DND-41 (cell line): ENCODE measurements around the gene THRB.

ENCODE experiments used
- ATAC-seq: fragments of 200-7000 bp; cut with Tn5 transposase; 3 replicates; pipeline ENCODE4 v1.9.1; 2021; ENCODE audit warnings: low read depth; ENCODE audit not compliant: insufficient read depth
- DNase-seq: peaks from one replicate; pipeline ENCODE4 v3.0.0-alpha.2; 2020
- H2AFZ ChIP-seq: 2 replicates; pipeline ENCODE4 v1.6.0; 2012; ENCODE audit warnings: low read depth, low read length
- H3K27ac ChIP-seq: 2 replicates; pipeline ENCODE4 v1.5.1; 2012; ENCODE audit warnings: low read length, inconsistent platforms
- H3K27me3 ChIP-seq: fragments of 200-600 bp; sonication (generic); 2 replicates; pipeline ENCODE4 v1.6.0; 2012; ENCODE audit warnings: low read length, mild to moderate bottlenecking, inconsistent platforms; ENCODE audit not compliant: insufficient read depth, poor library complexity
- H3K36me3 ChIP-seq: 2 replicates; pipeline ENCODE4 v1.5.1; 2012; ENCODE audit warnings: low read length, inconsistent platforms; ENCODE audit not compliant: insufficient read depth
- H3K4me1 ChIP-seq: 2 replicates; pipeline ENCODE4 v1.5.1; 2012; ENCODE audit warnings: mild to moderate bottlenecking, low read length; ENCODE audit not compliant: insufficient read depth
- H3K4me2 ChIP-seq: 2 replicates; pipeline ENCODE4 v1.6.0; 2012; ENCODE audit warnings: mild to moderate bottlenecking, moderate library complexity, low read length, inconsistent platforms; ENCODE audit not compliant: insufficient read depth
- H3K4me3 ChIP-seq, 2 experiments: fragments of 200-600 bp in 1 of 2; shearing (Covaris generic) in 1 of 2; 2 replicates each; pipeline ENCODE4 v1.5.1; 2012 to 2016; ENCODE audit warnings: inconsistent platforms in 2 of 2, low read length in 2 of 2, mild to moderate bottlenecking in 2 of 2, low read depth in 1 of 2, moderate library complexity in 1 of 2
- H3K79me2 ChIP-seq: 2 replicates; pipeline ENCODE4 v1.6.0; 2012; ENCODE audit warnings: low read length, inconsistent platforms; ENCODE audit not compliant: insufficient read depth
- H3K9ac ChIP-seq: 2 replicates; pipeline ENCODE4 v1.6.0; 2012; ENCODE audit warnings: low read depth, mild to moderate bottlenecking, inconsistent platforms, low read length, moderate library complexity
- H3K9me3 ChIP-seq: 2 replicates; pipeline ENCODE4 v1.5.1; 2012; ENCODE audit warnings: low read length, moderate library complexity, mild to moderate bottlenecking, inconsistent platforms; ENCODE audit not compliant: insufficient read depth, severe bottlenecking
- H4K20me1 ChIP-seq: 2 replicates; pipeline ENCODE4 v1.6.0; 2012; ENCODE audit warnings: low read length; ENCODE audit not compliant: insufficient read depth
- EZH2 ChIP-seq: IDR thresholded peaks from 3 replicates; pipeline ENCODE4 v1.6.1; 2012; ENCODE audit warnings: borderline replicate concordance, low read depth, mild to moderate bottlenecking, moderate library complexity, low read length, inconsistent platforms; ENCODE audit not compliant: severe bottlenecking
- TF ChIP-seq, protein P1 (sequence below): IDR thresholded peaks from 2 replicates; pipeline ENCODE4 v1.5.1; 2012; ENCODE audit warnings: borderline replicate concordance, low read length, moderate library complexity, mild to moderate bottlenecking; ENCODE audit not compliant: poor library complexity, severe bottlenecking; ENCODE audit errors: extremely low read depth

THRB gene

DNA sequence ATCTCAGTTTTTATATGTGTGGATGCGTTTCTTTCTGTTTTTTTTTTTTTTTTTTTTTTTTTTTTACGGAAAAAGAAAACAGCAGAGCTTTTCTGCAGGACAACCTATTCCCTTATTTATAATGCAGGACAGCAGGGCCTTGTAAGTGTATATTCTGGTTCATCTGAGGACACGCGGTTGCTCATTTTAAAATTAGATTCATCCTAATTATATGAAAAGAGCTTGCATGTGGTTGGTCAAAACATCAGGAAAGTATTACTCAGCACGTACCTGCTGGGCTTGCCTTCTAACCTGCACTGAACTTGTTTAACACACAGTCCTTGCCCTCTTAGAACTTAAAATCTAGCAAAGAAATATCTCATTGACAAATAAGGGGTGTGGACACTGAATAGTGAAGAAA is 13.5 kb downstream of the THRB start:
- no peaks in the 10 kb centered on the region for H4K20me1 ChIP-seq
- TF ChIP-seq, protein P1, sequence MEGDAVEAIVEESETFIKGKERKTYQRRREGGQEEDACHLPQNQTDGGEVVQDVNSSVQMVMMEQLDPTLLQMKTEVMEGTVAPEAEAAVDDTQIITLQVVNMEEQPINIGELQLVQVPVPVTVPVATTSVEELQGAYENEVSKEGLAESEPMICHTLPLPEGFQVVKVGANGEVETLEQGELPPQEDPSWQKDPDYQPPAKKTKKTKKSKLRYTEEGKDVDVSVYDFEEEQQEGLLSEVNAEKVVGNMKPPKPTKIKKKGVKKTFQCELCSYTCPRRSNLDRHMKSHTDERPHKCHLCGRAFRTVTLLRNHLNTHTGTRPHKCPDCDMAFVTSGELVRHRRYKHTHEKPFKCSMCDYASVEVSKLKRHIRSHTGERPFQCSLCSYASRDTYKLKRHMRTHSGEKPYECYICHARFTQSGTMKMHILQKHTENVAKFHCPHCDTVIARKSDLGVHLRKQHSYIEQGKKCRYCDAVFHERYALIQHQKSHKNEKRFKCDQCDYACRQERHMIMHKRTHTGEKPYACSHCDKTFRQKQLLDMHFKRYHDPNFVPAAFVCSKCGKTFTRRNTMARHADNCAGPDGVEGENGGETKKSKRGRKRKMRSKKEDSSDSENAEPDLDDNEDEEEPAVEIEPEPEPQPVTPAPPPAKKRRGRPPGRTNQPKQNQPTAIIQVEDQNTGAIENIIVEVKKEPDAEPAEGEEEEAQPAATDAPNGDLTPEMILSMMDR: no peak
- TF ChIP-seq EZH2: no peak
- ATAC-seq (no peak), DNase-seq (no peak)
- no peak overlapping the region for H2AFZ ChIP-seq
- no peaks in the 10 kb centered on the region for H3K4me1 ChIP-seq
- H3K4me2 ChIP-seq: no peak overlapping the region
- H3K9ac ChIP-seq: no peak overlapping the region
- H3K9me3 ChIP-seq: no peaks in the 10 kb centered on the region
- H3K4me3 ChIP-seq: no peak overlapping the region
- H3K36me3 ChIP-seq: no peaks in the 10 kb centered on the region
- no peak overlapping the region for H3K27ac ChIP-seq
- H3K27me3 ChIP-seq: no peaks in the 10 kb centered on the region
- H3K79me2 ChIP-seq: no peaks in the 10 kb centered on the region

DNA sequence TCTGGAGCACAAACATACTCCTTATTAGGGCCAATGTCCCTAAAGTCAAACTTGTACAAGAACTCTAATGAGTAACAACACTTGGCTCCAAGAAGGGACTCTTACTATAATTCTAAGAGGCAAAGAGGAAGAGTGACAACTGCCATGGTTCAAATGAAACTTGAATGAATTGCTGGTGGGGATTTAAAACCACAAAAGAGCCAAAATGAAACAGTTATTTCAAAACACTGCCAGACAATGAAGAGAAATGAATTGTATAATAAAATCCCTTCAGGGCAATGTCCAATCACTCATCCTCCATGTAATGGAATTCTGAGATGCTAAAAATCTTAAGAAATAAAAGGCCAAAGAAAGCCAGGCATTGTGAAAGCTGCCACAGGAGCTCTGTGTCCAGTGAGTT is 14.2 kb downstream of the THRB start:
- ATAC-seq (no peak), DNase-seq (no peak)
- Histone ChIP-seq H3K9ac (no peak overlapping the region), H3K4me2 (no peak overlapping the region), H3K4me3 (no peak overlapping the region), H4K20me1 (no peaks in the 10 kb centered on the region), H3K9me3 (no peaks in the 10 kb centered on the region), H3K27me3 (no peaks in the 10 kb centered on the region), H2AFZ (no peak overlapping the region), H3K27ac (no peak overlapping the region), H3K36me3 (no peaks in the 10 kb centered on the region), H3K4me1 (no peaks in the 10 kb centered on the region), H3K79me2 (no peaks in the 10 kb centered on the region)
- TF ChIP-seq EZH2: no peak
- TF ChIP-seq, protein P1: no peak

GRCh38 chr3:24479816-24480215 is 14.8 kb downstream of the THRB start:
- Histone ChIP-seq H4K20me1 (no peaks in the 10 kb centered on the region), H3K27ac (no peak overlapping the region), H3K27me3 (no peaks in the 10 kb centered on the region), H3K9ac (no peak overlapping the region), H3K4me3 (no peak overlapping the region), H2AFZ (no peak overlapping the region), H3K4me1 (no peaks in the 10 kb centered on the region), H3K79me2 (no peaks in the 10 kb centered on the region), H3K4me2 (no peak overlapping the region), H3K36me3 (no peaks in the 10 kb centered on the region), H3K9me3 (no peaks in the 10 kb centered on the region)
- TF ChIP-seq, protein P1: no peak
- TF ChIP-seq EZH2: no peak
- no peak for DNase-seq
- no peak for ATAC-seq
